Endometrial microvascular endothelial cells (primary cell): ENCODE data around the gene RAB3GAP1. TPM values are rescaled to one million over a fixed set of nuclear protein-coding genes. Genes with fewer than 3 reads are reported as not detected.
"Not testable (repeated sequence)": the region's sequence is repeated elsewhere in the genome, so short reads cannot be mapped to it uniquely, and the experiment has no call there.

Experiments used
- in situ Hi-C: cut with HindIII; loops from 2 replicates; pipeline ENCODE4 v1.10.0; 2017; ENCODE audit warnings: low sequenced_read_pairs, low pct_unique_long_range_greater_than_20kb; ENCODE audit errors: inconsistent ontology term
- total RNA-seq: library from RNA; depleted of rRNA; stranded (reverse); fragments of >200 nt; gene quantifications from one replicate; pipeline ENCODE4 v1.2.3, GENCODE V29; 2015; ENCODE audit errors: inconsistent ontology term

Gene RAB3GAP1
- total RNA-seq, result 36.6 TPM

- in situ Hi-C loops, result no loop called here
Observed at GRCh38 chr2:135052042-135052876, at the start of gene RAB3GAP1. Gene RAB3GAP1 (plus strand): TSS chr2:135052292. CDS start chr2:135052308, 16 bp downstream.

- in situ Hi-C loops, result no loop called here
Observed at GRCh38 chr2:135002836-135003235, 49.3 kb upstream of the RAB3GAP1 start.

- in situ Hi-C loops, result no loop called here
Observed at GRCh38 chr2:135004005-135004746, 47.9 kb upstream of the RAB3GAP1 start.

- in situ Hi-C loops, result no loop called here
Observed at GRCh38 chr2:135005753-135006152, 46.3 kb upstream of the RAB3GAP1 start.

- in situ Hi-C loops, result no loop called here
Observed at GRCh38 chr2:135009339-135009738, 42.8 kb upstream of the RAB3GAP1 start.

- in situ Hi-C loops, result no loop called here
Observed at GRCh38 chr2:135010200-135010942, 41.7 kb upstream of the RAB3GAP1 start.

GRCh38 chr2:135011633-135012032 lies 40.5 kb upstream of the RAB3GAP1 start:
- in situ Hi-C loops, result no loop called here

GRCh38 chr2:135021618-135022017 lies 30.5 kb upstream of the RAB3GAP1 start:
- in situ Hi-C loops, result no loop called here

GRCh38 chr2:135022952-135023880 lies 28.9 kb upstream of the RAB3GAP1 start:
- in situ Hi-C loops, result no loop called here

GRCh38 chr2:135023886-135024485 lies 28.1 kb upstream of the RAB3GAP1 start:
- in situ Hi-C loops, result no loop called here

- in situ Hi-C loops, result no loop called here
Observed at GRCh38 chr2:135029481-135030134, 22.5 kb upstream of the RAB3GAP1 start.

- in situ Hi-C loops, result no loop called here
Observed at GRCh38 chr2:135030826-135031225, 21.3 kb upstream of the RAB3GAP1 start.

- in situ Hi-C loops, result not testable (repeated sequence)
Observed at GRCh38 chr2:135033216-135033615, 18.9 kb upstream of the RAB3GAP1 start.

- in situ Hi-C loops, result no loop called here
Observed at GRCh38 chr2:135037831-135038230, 14.3 kb upstream of the RAB3GAP1 start.

GRCh38 chr2:135043345-135043744 lies 8.7 kb upstream of the RAB3GAP1 start:
- in situ Hi-C loops, result no loop called here

GRCh38 chr2:135047300-135047699 lies 4.8 kb upstream of the RAB3GAP1 start, which contains the start of gene MAP3K19:
Gene MAP3K19 (minus strand): TSS chr2:135047447. CDS start chr2:135024647, 22,800 bp downstream.
- in situ Hi-C loops, result no loop called here

- in situ Hi-C loops, result no loop called here
Observed at GRCh38 chr2:135048122-135048521, 4.0 kb upstream of the RAB3GAP1 start.
